ENCODE measurements around the gene SUGCT.

DNA sequence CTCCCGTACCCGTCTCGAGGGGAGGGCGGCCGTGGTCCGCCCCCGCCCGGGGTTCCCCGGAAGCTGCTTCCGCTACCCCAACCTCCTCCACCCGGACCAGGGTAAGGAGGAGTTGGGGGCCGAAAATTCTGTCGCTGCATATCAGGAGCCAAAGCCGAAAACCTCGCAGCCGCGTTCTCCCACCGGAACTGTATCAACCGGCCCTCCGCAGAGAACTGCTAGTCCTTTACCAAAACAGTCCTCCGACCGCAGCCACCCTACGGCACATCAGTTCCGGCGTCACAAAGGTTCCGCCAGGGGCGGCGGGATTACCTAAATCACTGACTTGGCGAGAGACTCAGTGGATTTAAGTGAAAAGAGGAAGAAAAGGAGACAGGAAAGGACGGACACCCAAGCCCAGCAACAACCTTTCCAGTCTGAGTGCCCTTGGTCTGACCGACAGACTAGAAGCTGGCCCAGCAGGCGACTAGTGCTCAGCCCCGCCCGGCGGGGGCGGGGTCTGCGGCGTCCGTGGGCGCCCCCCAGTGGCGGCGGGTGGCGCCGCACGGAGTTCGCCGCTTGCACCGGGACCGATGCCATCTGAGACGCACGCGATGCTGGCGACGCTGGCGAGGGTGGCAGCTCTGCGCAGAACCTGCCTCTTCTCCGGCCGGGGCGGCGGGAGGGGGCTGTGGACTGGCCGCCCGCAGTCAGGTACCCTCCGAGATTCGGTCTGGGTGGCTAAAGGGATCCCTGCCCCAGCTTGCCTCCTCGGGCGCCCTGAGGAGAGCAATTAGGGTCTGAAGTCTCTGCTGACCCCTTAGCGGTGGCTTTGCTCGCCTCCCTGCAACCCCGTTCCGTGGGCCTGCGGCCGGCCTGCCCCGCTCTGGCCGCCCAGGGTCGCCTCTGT lies at the start of gene SUGCT, which contains the start of gene MPLKIP:
- TF ChIP-seq ZNF274 (IDR thresholded peaks at IDR 0.05; ENCODE audit: borderline replicate concordance, extremely low read depth, low read length) (no peak), TBP (IDR thresholded peaks at IDR 0.05; ENCODE audit: low read depth, low read length) (peak; percentile 94), KDM1A (IDR thresholded peaks at IDR 0.05; ENCODE audit: borderline replicate concordance, low read length) (no peak), SIN3A (conservative IDR thresholded peaks at IDR 0.05 in 1 of 2, IDR thresholded peaks at IDR 0.05 in 1 of 2; ENCODE audit: low read depth in 1 of 2, low read length in 2 of 2) (0 out of 4 replicates have a peak, but pooled peaks have one; percentile 73 to 78), POLR2A (IDR thresholded peaks at IDR 0.05; ENCODE audit: control extremely low read depth in 1 of 2, low read depth in 2 of 2, low read length in 2 of 2) (peak; percentile 76 to 79), SRF (IDR thresholded peaks at IDR 0.05; ENCODE audit: low read depth, low read length) (peak; percentile 42; the same call in 1 of the 2 replicates), POLR2AphosphoS5 (IDR thresholded peaks at IDR 0.05; ENCODE audit: low read depth, low read length) (peak; percentile 56), FOSL1 (IDR thresholded peaks at IDR 0.05; ENCODE audit: insufficient read depth, low read depth, low read length) (no peak), TAF1 (IDR thresholded peaks at IDR 0.05; ENCODE audit: low read depth, low read length) (peak; percentile 98), EZH2 (IDR thresholded peaks at IDR 0.05; ENCODE audit: low read depth, low read length, severe bottlenecking) (no peak), JUN (IDR thresholded peaks at IDR 0.05; ENCODE audit: low read depth, low read length) (no peak)
- TF ChIP-seq, protein P1, sequence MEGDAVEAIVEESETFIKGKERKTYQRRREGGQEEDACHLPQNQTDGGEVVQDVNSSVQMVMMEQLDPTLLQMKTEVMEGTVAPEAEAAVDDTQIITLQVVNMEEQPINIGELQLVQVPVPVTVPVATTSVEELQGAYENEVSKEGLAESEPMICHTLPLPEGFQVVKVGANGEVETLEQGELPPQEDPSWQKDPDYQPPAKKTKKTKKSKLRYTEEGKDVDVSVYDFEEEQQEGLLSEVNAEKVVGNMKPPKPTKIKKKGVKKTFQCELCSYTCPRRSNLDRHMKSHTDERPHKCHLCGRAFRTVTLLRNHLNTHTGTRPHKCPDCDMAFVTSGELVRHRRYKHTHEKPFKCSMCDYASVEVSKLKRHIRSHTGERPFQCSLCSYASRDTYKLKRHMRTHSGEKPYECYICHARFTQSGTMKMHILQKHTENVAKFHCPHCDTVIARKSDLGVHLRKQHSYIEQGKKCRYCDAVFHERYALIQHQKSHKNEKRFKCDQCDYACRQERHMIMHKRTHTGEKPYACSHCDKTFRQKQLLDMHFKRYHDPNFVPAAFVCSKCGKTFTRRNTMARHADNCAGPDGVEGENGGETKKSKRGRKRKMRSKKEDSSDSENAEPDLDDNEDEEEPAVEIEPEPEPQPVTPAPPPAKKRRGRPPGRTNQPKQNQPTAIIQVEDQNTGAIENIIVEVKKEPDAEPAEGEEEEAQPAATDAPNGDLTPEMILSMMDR (IDR thresholded peaks at IDR 0.05; ENCODE audit: control extremely low read depth in 1 of 3, insufficient read depth in 1 of 3, low read depth in 1 of 3, low read length in 3 of 3), result peak; percentile 84 to 89 (median 87)
- TF ChIP-seq, protein P2, sequence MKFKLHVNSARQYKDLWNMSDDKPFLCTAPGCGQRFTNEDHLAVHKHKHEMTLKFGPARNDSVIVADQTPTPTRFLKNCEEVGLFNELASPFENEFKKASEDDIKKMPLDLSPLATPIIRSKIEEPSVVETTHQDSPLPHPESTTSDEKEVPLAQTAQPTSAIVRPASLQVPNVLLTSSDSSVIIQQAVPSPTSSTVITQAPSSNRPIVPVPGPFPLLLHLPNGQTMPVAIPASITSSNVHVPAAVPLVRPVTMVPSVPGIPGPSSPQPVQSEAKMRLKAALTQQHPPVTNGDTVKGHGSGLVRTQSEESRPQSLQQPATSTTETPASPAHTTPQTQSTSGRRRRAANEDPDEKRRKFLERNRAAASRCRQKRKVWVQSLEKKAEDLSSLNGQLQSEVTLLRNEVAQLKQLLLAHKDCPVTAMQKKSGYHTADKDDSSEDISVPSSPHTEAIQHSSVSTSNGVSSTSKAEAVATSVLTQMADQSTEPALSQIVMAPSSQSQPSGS (IDR thresholded peaks at IDR 0.05; ENCODE audit: low read length), result peak; percentile 89
- TF ChIP-seq, protein P3, sequence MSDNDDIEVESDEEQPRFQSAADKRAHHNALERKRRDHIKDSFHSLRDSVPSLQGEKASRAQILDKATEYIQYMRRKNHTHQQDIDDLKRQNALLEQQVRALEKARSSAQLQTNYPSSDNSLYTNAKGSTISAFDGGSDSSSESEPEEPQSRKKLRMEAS (IDR thresholded peaks at IDR 0.05), result peak; percentile 97
